ENCODE measurements around the gene GABBR2.
"Not testable (repeated sequence)": the region's sequence is repeated elsewhere in the genome, so short reads cannot be mapped to it uniquely, and the experiment has no call there.

DNA sequence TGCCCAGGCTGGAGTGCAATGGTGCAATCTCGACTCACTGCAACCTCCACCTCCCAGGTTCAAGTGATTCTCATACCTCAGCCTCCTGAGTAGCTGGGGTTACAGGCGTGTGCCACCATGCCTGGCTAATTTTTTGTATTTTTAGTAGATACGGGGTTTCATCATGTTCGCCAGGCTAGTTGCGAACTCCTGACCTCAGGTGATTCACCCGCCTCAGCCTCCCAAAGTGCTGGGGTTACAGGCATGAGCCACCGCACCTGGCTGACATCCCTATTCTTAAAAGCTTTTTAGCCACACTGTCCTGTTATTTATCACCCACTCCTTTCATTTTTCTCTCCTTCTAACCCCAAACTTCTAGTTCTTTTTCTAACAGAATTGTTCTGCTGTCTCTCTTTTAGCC, 425.6 kb downstream of the GABBR2 start:
- TF ChIP-seq CTCF (conservative IDR thresholded peaks at IDR 0.05; ENCODE audit: low read depth in 2 of 2); EZH2 (IDR thresholded peaks at IDR 0.05; ENCODE audit: low read depth, unreplicated experiment): not testable (repeated sequence)

Data from GM23338 (cell line).